ENCODE measurements around the gene FAM13C.
A peak's percentile ranks its signal among the peaks of the same experiment; 100 is the strongest.

The FAM13C gene

DNA sequence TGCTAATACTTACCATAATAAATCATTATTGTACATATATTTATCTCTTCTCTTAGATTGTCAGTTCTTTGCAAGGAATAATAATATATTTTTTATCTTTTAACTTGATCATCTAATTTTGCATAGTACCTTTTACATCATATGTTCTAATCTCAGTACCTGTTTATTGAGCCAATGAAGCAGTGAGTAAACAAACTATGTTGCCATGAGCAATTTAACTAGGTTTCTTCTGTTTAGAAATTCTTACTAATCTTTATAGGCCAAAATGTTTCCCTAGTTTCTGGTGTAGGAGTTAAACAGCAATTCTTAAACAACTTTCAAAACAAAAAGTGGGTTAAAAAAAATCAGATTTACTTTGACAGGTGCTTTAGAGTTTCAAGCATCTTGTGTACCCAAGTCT lies 124.6 kb downstream of the FAM13C start:
- TF ChIP-seq YY1 (IDR thresholded peaks at IDR 0.05; ENCODE audit: low read depth) (no peak), REST (IDR thresholded peaks at IDR 0.05; ENCODE audit: low read depth) (no peak), TCF12 (IDR thresholded peaks at IDR 0.05; ENCODE audit: low read depth) (no peak), USF1 (IDR thresholded peaks at IDR 0.05) (no peak), TAF1 (IDR thresholded peaks at IDR 0.05; ENCODE audit: low read depth) (no peak), FOXM1 (IDR thresholded peaks at IDR 0.05; ENCODE audit: borderline replicate concordance, low read depth) (no peak), CEBPB (IDR thresholded peaks at IDR 0.05) (no peak), RAD21 (IDR thresholded peaks at IDR 0.05; ENCODE audit: low read depth) (no peak), CREB1 (IDR thresholded peaks at IDR 0.05; ENCODE audit: low read depth) (no peak)

DNA sequence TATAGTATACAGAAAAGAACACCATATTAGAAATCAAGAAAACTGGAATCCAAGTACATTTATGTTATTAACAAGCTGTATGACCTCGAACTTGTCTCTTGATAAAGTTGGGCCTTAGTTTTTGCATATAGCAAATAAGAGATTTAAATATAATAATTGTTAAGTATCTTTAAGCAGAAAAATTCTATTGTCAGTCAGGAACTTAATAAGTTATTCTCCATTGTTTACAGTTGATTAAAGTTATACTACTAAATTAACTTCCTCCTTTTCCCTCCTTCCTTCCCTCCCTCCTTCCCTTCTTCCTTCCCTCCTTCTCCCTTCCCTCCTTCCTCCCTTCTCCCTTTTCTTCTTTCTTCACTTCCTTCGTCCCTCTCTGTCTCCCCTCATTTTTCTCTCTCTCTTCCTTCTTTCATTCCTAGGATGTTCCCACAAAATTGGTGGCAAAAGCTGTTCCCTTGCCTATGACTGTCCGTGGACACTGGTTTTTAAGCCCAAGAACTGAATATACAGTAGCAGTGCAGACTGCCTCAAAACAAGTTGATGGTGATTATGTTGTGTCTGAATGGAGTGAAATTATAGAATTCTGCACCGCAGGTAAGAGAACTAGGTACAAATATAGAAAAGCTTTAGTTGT lies 126.2 kb downstream of the FAM13C start:
- TF ChIP-seq RAD21 (IDR thresholded peaks at IDR 0.05; ENCODE audit: low read depth) (no peak), TAF1 (IDR thresholded peaks at IDR 0.05; ENCODE audit: low read depth) (no peak), TEAD4 (IDR thresholded peaks at IDR 0.05) (no peak), CREB1 (IDR thresholded peaks at IDR 0.05; ENCODE audit: low read depth) (no peak), NFIC (IDR thresholded peaks at IDR 0.05) (no peak), REST (IDR thresholded peaks at IDR 0.05; ENCODE audit: low read depth) (no peak), EP300 (IDR thresholded peaks at IDR 0.05; ENCODE audit: borderline replicate concordance) (no peak), TCF12 (IDR thresholded peaks at IDR 0.05; ENCODE audit: low read depth) (no peak), FOXM1 (IDR thresholded peaks at IDR 0.05; ENCODE audit: borderline replicate concordance, low read depth) (no peak), YY1 (IDR thresholded peaks at IDR 0.05; ENCODE audit: low read depth) (no peak), EGR1 (IDR thresholded peaks at IDR 0.05) (no peak), USF1 (IDR thresholded peaks at IDR 0.05) (no peak), ZBTB7A (IDR thresholded peaks at IDR 0.05; ENCODE audit: low read depth) (no peak), CEBPB (IDR thresholded peaks at IDR 0.05) (no peak)
- TF ChIP-seq, protein P1, sequence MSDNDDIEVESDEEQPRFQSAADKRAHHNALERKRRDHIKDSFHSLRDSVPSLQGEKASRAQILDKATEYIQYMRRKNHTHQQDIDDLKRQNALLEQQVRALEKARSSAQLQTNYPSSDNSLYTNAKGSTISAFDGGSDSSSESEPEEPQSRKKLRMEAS (IDR thresholded peaks at IDR 0.05), result no peak

DNA sequence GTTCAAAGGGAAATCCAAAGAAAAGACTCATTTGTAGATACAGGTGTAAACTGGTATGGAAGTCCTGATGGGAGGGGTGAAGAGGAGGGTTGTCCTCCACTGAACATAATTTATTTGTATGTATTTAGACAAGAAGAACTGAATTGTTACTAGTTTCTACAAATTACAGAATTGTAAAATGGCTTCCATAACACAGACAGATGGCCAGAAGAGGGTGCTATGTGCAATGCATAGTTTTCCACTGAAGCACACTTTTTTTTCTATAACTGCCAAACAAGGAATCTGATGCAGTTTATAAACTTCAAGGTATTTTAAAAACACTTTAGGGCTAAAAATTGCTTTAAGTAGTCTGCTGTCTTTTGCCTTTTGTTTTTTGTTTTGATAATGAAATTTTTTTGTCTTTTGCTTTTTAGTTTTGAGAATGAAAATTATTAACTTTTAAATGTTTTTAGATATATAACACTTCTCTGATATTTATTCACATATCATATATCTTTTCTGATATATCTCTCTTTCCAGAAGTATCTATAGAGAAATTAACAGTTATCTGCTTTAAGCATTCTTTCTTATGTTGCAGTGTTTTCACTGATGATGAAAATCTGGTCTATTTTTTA lies 127.4 kb downstream of the FAM13C start:
- TF ChIP-seq CEBPB (IDR thresholded peaks at IDR 0.05) (no peak), EGR1 (IDR thresholded peaks at IDR 0.05) (no peak), YY1 (IDR thresholded peaks at IDR 0.05; ENCODE audit: low read depth) (peak; percentile 80), RAD21 (IDR thresholded peaks at IDR 0.05; ENCODE audit: low read depth) (peak; percentile 58), USF1 (IDR thresholded peaks at IDR 0.05) (no peak)

DNA sequence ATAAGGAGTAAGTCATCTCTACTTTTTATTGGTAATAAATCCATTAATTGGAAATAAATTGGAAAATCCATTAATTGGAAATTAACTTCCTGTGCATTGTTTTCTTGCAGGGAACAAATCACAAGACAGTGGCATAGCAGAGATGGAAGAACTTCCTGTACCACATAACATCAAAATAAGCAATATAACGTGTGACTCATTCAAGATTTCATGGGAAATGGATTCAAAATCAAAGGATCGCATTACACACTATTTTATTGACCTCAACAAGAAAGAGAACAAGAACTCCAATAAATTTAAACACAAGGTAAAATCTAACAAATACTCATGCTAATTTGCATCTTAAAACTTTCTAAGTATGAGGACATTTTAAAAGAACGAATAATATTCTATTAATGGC lies 128.2 kb downstream of the FAM13C start:
- TF ChIP-seq RAD21 (IDR thresholded peaks at IDR 0.05; ENCODE audit: low read depth) (no peak), TCF12 (IDR thresholded peaks at IDR 0.05; ENCODE audit: low read depth) (no peak), ZBTB7A (IDR thresholded peaks at IDR 0.05; ENCODE audit: low read depth) (no peak), USF1 (IDR thresholded peaks at IDR 0.05) (no peak), TAF1 (IDR thresholded peaks at IDR 0.05; ENCODE audit: low read depth) (no peak), CEBPB (IDR thresholded peaks at IDR 0.05) (no peak), EGR1 (IDR thresholded peaks at IDR 0.05) (no peak), EP300 (IDR thresholded peaks at IDR 0.05; ENCODE audit: borderline replicate concordance) (no peak), CREB1 (IDR thresholded peaks at IDR 0.05; ENCODE audit: low read depth) (no peak), NFIC (IDR thresholded peaks at IDR 0.05) (no peak), REST (IDR thresholded peaks at IDR 0.05; ENCODE audit: low read depth) (no peak), TEAD4 (IDR thresholded peaks at IDR 0.05) (no peak), YY1 (IDR thresholded peaks at IDR 0.05; ENCODE audit: low read depth) (no peak)
- TF ChIP-seq, protein P1 (IDR thresholded peaks at IDR 0.05), result no peak

All from Ishikawa (cell line).